ENCODE results near the gene TCF20.

TCF20 gene

DNA sequence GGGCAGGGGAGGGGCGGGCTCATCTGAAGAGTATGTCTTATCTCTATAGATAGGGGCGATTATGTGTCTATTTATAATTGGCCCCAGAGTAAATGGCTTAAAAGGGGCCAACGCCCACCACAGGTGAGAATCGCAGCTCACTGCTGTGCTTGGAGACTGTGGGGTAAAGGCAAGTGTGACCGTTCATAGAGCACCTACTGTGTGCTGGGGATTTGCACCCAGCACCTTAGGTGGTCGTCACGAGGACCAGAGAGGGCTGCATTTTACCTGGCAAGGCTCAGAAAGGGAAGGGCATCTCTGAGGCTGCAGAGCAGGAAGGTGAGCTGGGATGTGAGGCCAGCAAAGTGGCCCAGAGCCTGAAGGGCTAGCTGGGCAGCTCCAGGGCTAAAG, 13.7 kb upstream of the TCF20 start:
- no peak overlapping the region for H3K27ac ChIP-seq (replicated peaks)
- DNase-seq (ENCODE audit: low read depth in 1 of 2, low spot score in 1 of 2) = no peak
- TF ChIP-seq POLR2AphosphoS5 (IDR thresholded peaks at IDR 0.05; ENCODE audit: low read depth) (no peak), GABPA (IDR thresholded peaks at IDR 0.05; ENCODE audit: low read depth) (no peak), SPI1 (IDR thresholded peaks at IDR 0.05; ENCODE audit: borderline replicate concordance, low read depth) (no peak)
- TF ChIP-seq, protein P1, sequence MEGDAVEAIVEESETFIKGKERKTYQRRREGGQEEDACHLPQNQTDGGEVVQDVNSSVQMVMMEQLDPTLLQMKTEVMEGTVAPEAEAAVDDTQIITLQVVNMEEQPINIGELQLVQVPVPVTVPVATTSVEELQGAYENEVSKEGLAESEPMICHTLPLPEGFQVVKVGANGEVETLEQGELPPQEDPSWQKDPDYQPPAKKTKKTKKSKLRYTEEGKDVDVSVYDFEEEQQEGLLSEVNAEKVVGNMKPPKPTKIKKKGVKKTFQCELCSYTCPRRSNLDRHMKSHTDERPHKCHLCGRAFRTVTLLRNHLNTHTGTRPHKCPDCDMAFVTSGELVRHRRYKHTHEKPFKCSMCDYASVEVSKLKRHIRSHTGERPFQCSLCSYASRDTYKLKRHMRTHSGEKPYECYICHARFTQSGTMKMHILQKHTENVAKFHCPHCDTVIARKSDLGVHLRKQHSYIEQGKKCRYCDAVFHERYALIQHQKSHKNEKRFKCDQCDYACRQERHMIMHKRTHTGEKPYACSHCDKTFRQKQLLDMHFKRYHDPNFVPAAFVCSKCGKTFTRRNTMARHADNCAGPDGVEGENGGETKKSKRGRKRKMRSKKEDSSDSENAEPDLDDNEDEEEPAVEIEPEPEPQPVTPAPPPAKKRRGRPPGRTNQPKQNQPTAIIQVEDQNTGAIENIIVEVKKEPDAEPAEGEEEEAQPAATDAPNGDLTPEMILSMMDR (IDR thresholded peaks at IDR 0.05; ENCODE audit: insufficient read depth, low read length) = no peak
- TF ChIP-seq, protein P2, sequence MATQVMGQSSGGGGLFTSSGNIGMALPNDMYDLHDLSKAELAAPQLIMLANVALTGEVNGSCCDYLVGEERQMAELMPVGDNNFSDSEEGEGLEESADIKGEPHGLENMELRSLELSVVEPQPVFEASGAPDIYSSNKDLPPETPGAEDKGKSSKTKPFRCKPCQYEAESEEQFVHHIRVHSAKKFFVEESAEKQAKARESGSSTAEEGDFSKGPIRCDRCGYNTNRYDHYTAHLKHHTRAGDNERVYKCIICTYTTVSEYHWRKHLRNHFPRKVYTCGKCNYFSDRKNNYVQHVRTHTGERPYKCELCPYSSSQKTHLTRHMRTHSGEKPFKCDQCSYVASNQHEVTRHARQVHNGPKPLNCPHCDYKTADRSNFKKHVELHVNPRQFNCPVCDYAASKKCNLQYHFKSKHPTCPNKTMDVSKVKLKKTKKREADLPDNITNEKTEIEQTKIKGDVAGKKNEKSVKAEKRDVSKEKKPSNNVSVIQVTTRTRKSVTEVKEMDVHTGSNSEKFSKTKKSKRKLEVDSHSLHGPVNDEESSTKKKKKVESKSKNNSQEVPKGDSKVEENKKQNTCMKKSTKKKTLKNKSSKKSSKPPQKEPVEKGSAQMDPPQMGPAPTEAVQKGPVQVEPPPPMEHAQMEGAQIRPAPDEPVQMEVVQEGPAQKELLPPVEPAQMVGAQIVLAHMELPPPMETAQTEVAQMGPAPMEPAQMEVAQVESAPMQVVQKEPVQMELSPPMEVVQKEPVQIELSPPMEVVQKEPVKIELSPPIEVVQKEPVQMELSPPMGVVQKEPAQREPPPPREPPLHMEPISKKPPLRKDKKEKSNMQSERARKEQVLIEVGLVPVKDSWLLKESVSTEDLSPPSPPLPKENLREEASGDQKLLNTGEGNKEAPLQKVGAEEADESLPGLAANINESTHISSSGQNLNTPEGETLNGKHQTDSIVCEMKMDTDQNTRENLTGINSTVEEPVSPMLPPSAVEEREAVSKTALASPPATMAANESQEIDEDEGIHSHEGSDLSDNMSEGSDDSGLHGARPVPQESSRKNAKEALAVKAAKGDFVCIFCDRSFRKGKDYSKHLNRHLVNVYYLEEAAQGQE (IDR thresholded peaks at IDR 0.05; ENCODE audit: insufficient replicate concordance, low read depth) = no peak
- H3K27me3 ChIP-seq (ENCODE audit: insufficient read depth, poor library complexity, severe bottlenecking) = no peaks in the 10 kb centered on the region
- no peak overlapping the region for H3K4me3 ChIP-seq (replicated peaks; ENCODE audit: insufficient read depth, low read length)

DNA sequence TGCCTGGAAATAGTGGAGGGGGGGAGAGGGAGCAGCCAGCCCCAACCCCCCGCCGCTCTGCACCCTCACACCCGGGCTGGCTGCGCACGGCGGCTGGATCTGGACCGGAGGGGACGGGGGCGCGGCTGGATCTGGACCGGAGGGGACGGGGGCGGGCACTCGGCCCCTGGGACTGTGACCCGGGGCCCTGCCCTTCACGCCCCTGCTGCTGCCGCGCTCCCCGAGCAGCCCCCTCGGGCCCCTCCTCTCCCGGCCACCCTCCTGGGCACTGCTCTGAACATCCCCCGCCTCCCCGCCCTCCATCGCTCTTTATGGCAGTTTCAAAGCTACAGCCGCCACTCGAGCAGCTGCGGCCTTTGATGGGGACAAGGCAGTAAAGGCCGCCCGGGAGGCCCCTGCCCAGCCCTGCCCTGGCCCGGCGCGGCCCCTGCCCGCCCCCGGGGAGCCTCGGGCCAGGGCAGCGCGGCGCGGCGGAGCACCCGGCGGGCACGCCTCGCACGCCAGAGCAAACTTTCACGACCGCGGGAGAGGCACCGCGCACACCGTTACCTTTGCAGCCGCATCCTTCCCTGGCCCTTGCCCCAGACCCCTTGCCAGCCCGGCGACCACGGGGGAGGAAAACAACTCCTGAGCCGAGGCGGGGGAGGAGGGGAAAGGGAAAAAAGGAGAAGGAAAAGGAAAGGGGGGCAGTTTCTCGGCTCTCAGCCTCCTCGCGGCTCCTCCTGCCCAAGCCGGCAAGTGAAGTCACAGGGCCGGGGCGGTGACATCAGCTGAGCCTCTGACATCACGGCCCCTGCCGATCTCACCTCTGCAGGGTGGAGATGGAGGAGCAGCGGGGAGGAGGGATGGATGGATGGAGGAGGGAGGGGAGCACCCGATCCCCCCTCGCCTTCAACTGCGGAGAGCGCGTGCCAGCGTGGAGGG, 13.1 kb upstream of the TCF20 start:
- DNase-seq (ENCODE audit: low read depth in 1 of 2, low spot score in 1 of 2) = no peak
- H3K27me3 ChIP-seq (ENCODE audit: insufficient read depth, poor library complexity, severe bottlenecking) = no peaks in the 10 kb centered on the region
- H3K4me3 ChIP-seq (replicated peaks; ENCODE audit: insufficient read depth, low read length) = no peak overlapping the region
- TF ChIP-seq, protein P2 (IDR thresholded peaks at IDR 0.05; ENCODE audit: insufficient replicate concordance, low read depth) = no peak
- TF ChIP-seq POLR2AphosphoS5 (IDR thresholded peaks at IDR 0.05; ENCODE audit: low read depth) = no peak
- TF ChIP-seq GABPA (IDR thresholded peaks at IDR 0.05; ENCODE audit: low read depth) = no peak
- TF ChIP-seq, protein P1 (IDR thresholded peaks at IDR 0.05; ENCODE audit: insufficient read depth, low read length) = no peak
- no peak for TF ChIP-seq SPI1 (IDR thresholded peaks at IDR 0.05; ENCODE audit: borderline replicate concordance, low read depth)
- 0 out of 2 replicates have a peak overlapping the region, but pooled peaks have one; percentile 33 for H3K27ac ChIP-seq (replicated peaks)

DNA sequence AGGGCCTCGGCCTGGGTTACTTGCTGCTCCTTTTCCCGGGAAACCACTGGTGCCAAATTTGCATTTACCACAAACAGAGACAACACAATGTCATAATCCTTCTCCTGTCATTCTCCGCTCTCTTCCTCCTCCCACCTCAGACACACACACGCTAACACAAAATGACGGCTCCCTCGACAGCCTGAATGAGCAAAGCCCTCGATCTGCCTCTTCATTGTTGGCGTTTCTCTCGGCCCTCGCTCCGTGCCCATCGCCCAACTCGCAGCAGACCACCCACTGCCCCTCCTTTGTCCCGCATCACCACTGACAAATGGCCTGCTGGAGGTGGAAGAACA, 12.5 kb upstream of the TCF20 start:
- Histone ChIP-seq H3K27me3 (ENCODE audit: insufficient read depth, poor library complexity, severe bottlenecking) (no peaks in the 10 kb centered on the region), H3K4me3 (replicated peaks; ENCODE audit: insufficient read depth, low read length) (no peak overlapping the region), H3K27ac (replicated peaks) (peak overlapping the region; percentile 33; the same call in 1 of the 2 replicates)
- TF ChIP-seq POLR2AphosphoS5 (IDR thresholded peaks at IDR 0.05; ENCODE audit: low read depth) = no peak
- no peak for TF ChIP-seq GABPA (IDR thresholded peaks at IDR 0.05; ENCODE audit: low read depth)
- TF ChIP-seq SPI1 (IDR thresholded peaks at IDR 0.05; ENCODE audit: borderline replicate concordance, low read depth) = no peak
- TF ChIP-seq, protein P1 (IDR thresholded peaks at IDR 0.05; ENCODE audit: insufficient read depth, low read length) = no peak
- TF ChIP-seq, protein P2 (IDR thresholded peaks at IDR 0.05; ENCODE audit: insufficient replicate concordance, low read depth) = no peak
- no peak for DNase-seq (ENCODE audit: low read depth in 1 of 2, low spot score in 1 of 2)
